ENCODE results near the gene AWAT1.
"Not testable (repeated sequence)": the region's sequence is repeated elsewhere in the genome, so short reads cannot be mapped to it uniquely, and the experiment has no call there.

Gene AWAT1

GRCh38 chrX:70257423-70258288 is 23.2 kb downstream of the AWAT1 start:
- intact Hi-C loops (cut with DNase I) = no loop called here
- DNase-seq = no peak

DNA sequence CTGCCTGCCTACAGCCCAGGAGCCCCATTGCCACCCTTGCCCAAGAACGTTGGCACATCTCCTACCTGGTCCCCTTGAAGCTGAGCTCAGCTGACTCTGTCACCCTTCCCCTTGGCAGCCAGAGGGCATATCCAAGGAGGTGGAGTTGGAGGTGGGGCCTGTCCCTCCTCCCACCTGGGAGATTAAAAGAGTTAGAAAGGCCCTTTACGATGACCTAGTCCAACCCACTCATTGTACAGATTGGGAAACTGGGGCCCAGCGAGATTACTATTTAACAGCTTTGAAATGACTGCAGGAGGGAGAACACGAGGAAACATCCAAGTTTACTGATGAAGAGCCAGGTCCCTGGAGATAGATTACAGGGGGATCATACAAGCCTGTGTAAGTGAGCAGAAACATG is 25.6 kb downstream of the AWAT1 start, which contains the start of gene P2RY4:
Gene P2RY4, minus strand, starts transcription at position 101 of the 400 bp plus-strand sequence. CDS start 580 bp downstream, outside the sequence.
- intact Hi-C loops (cut with DNase I) = no loop called here
- DNase-seq = no peak

GRCh38 chrX:70262952-70263567 is 28.6 kb downstream of the AWAT1 start:
- peak in 5 of 10 donors; percentile 4 to 83 (median 20) for DNase-seq

DNA sequence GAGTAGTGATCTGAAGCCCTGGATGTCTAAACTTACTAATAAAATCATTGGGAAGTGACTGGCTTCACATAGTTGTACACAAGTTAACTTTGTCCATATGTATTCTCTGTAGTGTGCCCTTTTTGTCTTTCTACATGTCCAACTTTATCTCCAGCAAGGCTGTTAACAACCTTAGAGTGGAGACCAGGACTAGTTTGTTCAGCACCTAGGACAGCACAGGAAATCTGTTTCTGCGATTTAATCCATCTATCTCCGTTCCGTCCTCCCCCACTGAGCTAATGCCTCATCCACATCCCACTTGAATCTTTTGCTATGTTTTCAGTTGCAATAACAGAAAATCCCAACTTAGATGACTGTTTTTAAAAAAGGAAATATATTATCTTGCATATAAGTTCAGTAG is 30.3 kb downstream of the AWAT1 start:
- intact Hi-C loops (cut with DNase I) = no loop called here
- DNase-seq = no peak

More at GRCh38 chrX:70262952-70263567, 28.6 kb downstream of the AWAT1 start:
- intact Hi-C loops (cut with DNase I) = no loop called here

DNA sequence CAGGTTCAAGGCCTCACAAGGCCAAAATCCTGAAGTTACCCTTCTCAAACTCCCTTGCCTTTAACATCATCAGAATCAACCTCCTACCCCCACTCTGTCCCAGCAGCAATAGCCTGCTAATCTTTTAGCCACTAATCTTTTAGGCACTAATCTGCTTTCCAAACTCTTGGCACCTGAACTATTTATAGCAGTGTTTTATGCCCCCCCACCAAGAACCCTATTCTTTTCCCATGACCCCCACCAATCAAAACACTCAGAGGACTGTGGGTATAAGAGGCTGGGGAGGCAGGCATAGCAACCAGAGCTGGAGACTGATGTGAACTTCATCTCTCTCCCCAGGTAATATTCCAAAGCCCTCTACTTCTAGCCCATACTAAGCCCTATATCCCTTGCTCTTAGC is 33.6 kb downstream of the AWAT1 start, which contains the start of gene ARR3:
Gene ARR3, plus strand, starts transcription at position 301 of the 400 bp plus-strand sequence. CDS start 1,052 bp downstream, outside the sequence.
- no peak for DNase-seq
- intact Hi-C loops (cut with DNase I) = no loop called here

- intact Hi-C loops (cut with DNase I); DNase-seq: not testable (repeated sequence)
Observed at GRCh38 chrX:70274029-70274428, 39.6 kb downstream of the AWAT1 start.

- no peak for DNase-seq
- intact Hi-C loops (cut with DNase I) = no loop called here
Observed at GRCh38 chrX:70279081-70279480, 44.6 kb downstream of the AWAT1 start.

DNA sequence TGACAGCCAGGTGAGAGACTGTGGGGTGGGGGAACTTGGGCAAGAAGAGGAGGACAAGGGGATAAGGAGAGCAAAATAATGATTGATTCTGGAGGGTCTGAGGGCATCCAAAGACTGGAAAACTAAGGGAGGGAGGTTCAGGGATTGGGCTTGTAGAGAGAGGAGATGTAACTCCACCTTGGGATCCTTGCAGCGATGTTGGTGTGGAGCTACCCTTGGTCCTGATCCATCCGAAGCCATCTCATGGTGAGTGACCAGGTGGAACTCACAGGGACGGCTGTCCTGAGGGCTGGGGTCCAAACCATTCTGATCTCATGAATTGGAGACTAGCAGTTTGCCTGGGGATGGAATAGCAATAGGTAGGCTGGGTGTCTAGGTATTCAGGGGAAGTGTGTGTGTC is 46.1 kb downstream of the AWAT1 start:
- intact Hi-C loops (cut with DNase I) = no loop called here

GRCh38 chrX:70281951-70282350 is 47.5 kb downstream of the AWAT1 start, which contains the start of gene RAB41:
RAB41 (plus strand) TSS chrX:70282172; CDS start chrX:70282218, 46 bp downstream.
- DNase-seq = no peak

More for the DNA sequence above, 46.1 kb downstream of the AWAT1 start:
- DNase-seq = no peak

DNA sequence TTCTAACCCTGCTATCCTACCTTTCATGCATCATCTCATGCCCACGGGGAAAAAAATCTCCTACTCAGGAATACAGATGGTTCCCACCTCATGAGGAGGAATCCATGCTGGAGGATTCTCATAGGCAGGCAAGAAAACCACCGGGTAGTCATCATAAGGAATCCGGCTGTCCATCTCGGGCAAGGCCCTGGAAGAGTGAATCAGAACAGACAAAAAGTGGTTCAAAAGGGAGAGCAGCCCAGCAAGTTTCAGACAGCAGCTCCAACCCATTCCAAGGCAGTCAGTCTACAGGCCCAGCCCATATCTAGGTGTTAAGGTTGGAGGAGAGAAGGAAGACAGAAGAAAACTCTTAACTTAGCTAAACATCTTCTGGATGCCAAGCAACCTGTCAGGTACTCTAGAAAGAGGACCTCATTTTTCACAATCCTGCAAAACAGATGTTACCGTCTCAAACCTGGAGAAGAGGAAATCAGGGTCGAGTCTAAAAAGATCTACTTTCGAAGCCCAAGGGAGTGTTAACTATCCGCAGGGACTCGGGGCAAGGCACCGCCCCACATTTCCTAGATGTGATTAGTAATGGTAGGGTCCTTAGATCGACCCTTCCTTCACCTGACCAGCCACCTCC is 54.8 kb downstream of the AWAT1 start:
- intact Hi-C loops (cut with DNase I) = no loop called here

More at GRCh38 chrX:70281951-70282350, 47.5 kb downstream of the AWAT1 start, which contains the start of gene RAB41:
- intact Hi-C loops (cut with DNase I) = no loop called here

More for the DNA sequence above, 54.8 kb downstream of the AWAT1 start:
- DNase-seq = no peak

All from posterior cingulate gyrus (tissue), 11 donors.